NCI-H2171 treated with DMSO at 0.1 percent for 48 hours (cell line): ENCODE measurements around the gene MTA2.
"Not testable (repeated sequence)": the region's sequence is repeated elsewhere in the genome, so short reads cannot be mapped to it uniquely, and the experiment has no call there.

Source experiments
- DNase-seq: peaks from one replicate; lab custom pipeline; 2025; lab: John Stamatoyannopoulos, UW

The MTA2 gene

GRCh38 chr11:62566247-62566646 is 35.4 kb downstream of the MTA2 start:
- DNase-seq = no peak

- no peak for DNase-seq
Measured at GRCh38 chr11:62565100-62565802, 36.4 kb downstream of the MTA2 start.

GRCh38 chr11:62561677-62562230 is 39.9 kb downstream of the MTA2 start:
- DNase-seq = not testable (repeated sequence)

- DNase-seq = peak; percentile 51
Measured at GRCh38 chr11:62560566-62561103, 41.0 kb downstream of the MTA2 start.

GRCh38 chr11:62559626-62560025 is 42.0 kb downstream of the MTA2 start:
- not testable (repeated sequence) for DNase-seq

- no peak for DNase-seq
Measured at GRCh38 chr11:62559204-62559603, 42.5 kb downstream of the MTA2 start.

- DNase-seq = no peak
Measured at GRCh38 chr11:62558669-62559068, 43.0 kb downstream of the MTA2 start.

- no peak for DNase-seq
Measured at GRCh38 chr11:62556875-62557631, 44.6 kb downstream of the MTA2 start.

GRCh38 chr11:62556108-62556874 is 45.4 kb downstream of the MTA2 start:
- no peak for DNase-seq

- DNase-seq = no peak
Measured at GRCh38 chr11:62555464-62556107, 46.1 kb downstream of the MTA2 start.

GRCh38 chr11:62554387-62555167 is 47.1 kb downstream of the MTA2 start:
- DNase-seq = peak; percentile 77

GRCh38 chr11:62553839-62554361 is 47.8 kb downstream of the MTA2 start:
- no peak for DNase-seq

GRCh38 chr11:62553080-62553838 is 48.4 kb downstream of the MTA2 start:
- no peak for DNase-seq

- peak; percentile 74 for DNase-seq
Measured at GRCh38 chr11:62552485-62553079, 49.1 kb downstream of the MTA2 start.

- not testable (repeated sequence) for DNase-seq
Measured at GRCh38 chr11:62550478-62550877, 51.2 kb downstream of the MTA2 start.

- DNase-seq = no peak
Measured at GRCh38 chr11:62548545-62549335, 52.9 kb downstream of the MTA2 start.

- DNase-seq = no peak
Measured at GRCh38 chr11:62547691-62548281, 53.9 kb downstream of the MTA2 start.
